GM21390 (cell line): ENCODE data around the gene TRIM65.
"Not testable (repeated sequence)": the region's sequence is repeated elsewhere in the genome, so short reads cannot be mapped to it uniquely, and the experiment has no call there.

Experiments
- ATAC-seq: cut with Tn5 transposase; IDR thresholded peaks from one replicate; pipeline ENCODE4 v1.9.1; 2021; ENCODE audit not compliant: unreplicated experiment

Gene TRIM65

GRCh38 chr17:75854101-75854748 is 42.5 kb downstream of the TRIM65 start:
- ATAC-seq = no peak

DNA sequence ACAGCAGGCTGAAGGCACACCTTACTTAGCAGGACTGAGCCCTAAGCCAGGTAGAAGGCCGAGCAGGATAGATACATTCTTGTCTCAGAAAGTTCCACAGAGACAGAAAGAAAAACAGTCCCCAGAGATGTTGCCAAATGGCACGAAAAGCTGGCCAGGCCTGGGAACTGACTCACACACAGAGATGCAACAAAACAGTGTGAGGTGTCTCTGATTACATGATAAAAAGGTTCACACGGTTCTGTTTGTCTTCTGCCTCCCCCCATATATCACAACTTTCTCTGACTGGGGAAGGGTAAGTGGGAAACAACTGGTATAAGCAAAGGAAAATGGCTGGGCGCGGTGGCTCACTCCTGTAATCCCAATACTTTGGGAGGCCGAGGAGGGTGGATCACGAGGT is 43.3 kb downstream of the TRIM65 start:
- ATAC-seq = no peak

DNA sequence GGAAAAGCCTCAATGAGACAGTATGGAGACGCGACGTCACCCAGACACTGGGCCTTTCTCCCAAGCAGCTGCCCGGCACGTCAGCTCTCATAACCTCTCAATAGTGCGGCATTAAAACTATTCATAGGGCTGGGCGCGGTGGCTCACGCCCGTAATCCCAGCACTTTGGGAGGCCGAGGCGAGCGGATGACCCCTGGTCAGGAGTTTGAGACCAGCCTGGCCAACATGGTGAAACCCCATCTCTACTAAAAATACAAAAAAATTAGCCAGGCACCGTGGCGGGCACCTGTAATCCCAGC is 45.1 kb downstream of the TRIM65 start:
- not testable (repeated sequence) for ATAC-seq

DNA sequence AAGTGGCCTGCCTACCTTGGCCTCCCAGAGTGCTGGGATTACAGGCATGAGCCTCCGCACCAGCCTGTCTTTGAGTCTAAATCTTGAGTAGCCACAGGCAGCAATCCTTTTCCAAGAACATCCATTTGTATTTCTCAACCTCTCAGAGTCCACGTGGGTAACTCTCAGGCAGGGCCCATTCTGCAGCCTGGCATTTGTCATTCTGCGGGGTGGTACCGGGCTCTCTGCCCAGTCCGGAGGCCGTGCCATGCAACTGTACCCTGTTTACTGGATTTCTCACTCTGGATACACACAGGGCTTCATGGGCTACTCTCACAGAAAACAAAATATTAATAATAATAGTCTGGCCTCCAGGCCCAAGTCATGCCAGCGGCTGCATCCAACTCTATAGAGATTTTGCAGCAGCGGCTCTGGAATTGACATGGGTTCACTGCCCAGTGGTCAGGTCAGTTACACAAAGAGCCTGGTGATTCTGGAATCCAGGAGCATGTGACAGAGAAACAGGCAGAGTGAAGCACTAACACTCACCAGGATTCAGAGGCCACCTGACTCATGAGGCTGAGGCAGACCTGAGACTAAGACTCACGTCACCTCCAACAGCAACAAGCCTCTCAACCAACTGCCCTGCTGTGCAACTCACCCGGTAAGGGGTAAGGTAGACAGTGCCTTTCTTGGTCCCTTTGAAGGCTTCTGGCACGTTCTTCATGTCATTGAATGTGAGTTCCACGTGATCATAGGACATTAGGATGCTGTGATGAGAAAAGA is 45.6 kb downstream of the TRIM65 start:
- ATAC-seq = no peak

DNA sequence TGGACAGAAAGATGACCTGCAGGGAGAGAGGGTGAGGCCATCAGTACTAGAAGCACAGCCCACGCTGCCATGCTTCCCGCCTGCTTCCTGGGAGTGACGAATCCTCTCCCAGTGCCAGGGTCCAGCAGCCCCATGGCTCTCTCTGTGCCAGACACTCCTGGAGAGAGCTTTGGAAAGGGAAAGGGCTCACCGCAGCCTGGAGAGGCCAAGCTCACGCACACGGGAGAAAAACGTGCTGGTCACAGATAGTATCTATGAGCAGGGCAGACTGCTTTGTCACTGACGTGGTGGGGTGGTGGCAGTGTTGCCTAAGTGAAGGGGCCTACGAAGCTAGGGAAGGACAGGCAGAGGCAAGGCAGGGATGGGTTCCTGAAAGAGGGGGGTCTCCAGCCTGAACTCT is 47.0 kb downstream of the TRIM65 start:
- no peak for ATAC-seq

GRCh38 chr17:75849279-75849646 is 47.5 kb downstream of the TRIM65 start:
- ATAC-seq = no peak

- no peak for ATAC-seq
Measured at GRCh38 chr17:75848523-75849278, 48.0 kb downstream of the TRIM65 start.

- no peak for ATAC-seq
Measured at GRCh38 chr17:75847614-75848522, 48.9 kb downstream of the TRIM65 start.

GRCh38 chr17:75846692-75847613 is 49.8 kb downstream of the TRIM65 start:
- no peak for ATAC-seq

DNA sequence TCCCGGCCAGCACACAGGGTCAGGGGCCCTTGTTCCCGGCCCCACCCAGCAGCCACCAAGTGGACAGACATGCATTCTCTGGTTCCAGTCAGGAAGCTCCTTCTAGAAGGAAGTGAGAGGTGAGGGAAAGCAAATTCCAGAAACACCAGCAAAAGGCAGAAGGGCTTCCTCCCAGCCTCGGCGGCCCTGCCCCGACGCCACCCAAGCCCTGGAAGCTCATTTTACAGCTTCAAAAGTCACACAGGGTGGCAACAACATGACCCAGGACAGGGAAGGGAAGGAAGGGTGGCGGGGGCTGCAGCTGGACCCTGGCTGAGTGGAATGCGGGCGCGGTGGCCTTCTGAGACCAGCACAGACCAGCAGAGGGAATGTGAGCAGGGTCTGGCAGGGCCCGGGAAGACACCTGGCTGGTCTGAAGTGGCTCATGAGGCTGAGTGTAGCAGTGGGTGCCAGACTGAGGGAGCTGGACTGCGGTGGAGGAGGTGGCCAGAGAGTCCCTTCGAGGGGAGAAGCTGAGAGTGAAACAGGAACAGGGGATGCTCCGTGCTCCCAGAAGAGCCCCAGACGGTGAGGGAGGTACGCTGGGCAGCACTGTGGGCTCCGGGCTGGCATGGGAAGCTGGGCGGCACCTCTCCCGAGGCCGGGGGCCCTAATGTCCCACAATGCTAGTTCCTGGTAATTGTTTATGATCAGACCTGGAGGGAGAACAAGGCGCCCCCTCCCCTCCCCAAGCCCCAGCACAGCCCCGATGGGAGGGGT is 50.6 kb downstream of the TRIM65 start:
- no peak for ATAC-seq

DNA sequence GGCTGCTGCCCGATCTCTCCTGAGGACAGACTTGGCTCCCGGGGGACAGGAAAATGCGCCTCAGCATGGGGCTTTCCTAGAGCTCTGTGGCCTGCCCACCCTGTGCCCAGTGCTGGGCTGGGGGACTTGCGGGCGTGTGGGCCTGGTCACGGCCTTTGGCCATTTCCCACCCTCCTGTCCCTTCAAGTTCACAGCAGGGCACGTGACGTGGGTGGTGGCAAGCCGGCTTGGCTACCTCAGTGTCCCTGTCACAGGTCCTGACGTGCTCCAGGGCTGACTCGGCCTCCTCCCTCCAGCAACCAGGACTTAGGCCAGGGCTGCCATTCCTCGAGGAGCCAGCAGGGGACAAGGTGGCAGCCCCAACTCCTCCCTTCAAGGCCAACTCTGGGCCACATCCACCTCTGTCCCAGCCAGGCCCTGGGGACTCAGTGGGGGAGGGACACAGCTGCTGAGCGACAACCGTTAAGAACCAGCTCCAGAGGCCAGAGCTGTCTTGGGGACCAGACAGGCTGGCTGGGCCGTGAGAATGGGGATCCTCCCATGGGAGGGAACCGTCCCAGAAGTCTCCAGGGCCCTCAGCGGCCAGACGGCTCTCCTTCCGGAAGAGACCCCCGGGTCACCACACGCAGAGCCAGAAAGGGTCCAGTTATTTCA is 51.6 kb downstream of the TRIM65 start:
- ATAC-seq = peak; percentile 76

- peak; percentile 18 for ATAC-seq
Measured at GRCh38 chr17:75844530-75845057, 52.2 kb downstream of the TRIM65 start.

GRCh38 chr17:75843577-75844529 is 52.9 kb downstream of the TRIM65 start, which contains the start of gene UNC13D:
Gene UNC13D, minus strand, starts transcription at chr17:75844404. Its CDS starts 67 bp downstream, at chr17:75844337.
- no peak for ATAC-seq

DNA sequence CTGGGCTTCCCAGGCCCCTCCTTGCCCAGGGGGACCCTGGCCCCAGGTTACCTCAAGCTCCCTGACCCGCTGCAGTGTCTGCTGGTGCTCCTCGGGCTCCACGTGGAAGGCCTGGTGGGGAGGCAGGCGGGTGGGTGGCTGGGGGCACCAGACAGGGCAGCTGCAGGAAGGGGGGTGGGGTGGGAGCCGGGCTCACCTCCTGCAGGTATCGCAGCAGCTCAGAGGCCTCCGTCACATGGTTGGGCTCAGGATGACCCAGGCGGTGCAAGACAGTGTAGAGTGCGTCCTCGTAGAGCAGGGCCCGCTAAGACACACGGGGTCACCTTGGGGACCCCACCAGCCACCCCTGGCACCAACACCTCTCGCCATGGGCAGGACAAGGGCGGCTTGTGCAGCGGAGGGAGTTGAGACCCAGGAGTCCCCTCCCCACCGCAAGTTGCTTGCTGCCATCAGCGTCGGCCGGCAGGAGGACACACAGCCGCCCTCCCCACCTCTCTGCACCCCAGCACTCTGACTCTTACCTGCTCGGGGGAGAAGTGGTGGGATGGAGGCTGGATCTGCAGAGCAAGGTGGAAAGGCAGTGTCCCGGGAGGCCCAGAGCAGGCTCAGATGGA is 53.7 kb downstream of the TRIM65 start:
- ATAC-seq = no peak

- ATAC-seq = no peak
Measured at GRCh38 chr17:75842411-75842810, 54.3 kb downstream of the TRIM65 start.

- ATAC-seq = no peak
Measured at GRCh38 chr17:75840799-75841164, 56.0 kb downstream of the TRIM65 start.
